ENCODE results near the gene PCDHGA4. TPM values are rescaled to one million over a fixed set of nuclear protein-coding genes. Genes with fewer than 3 reads are reported as not detected.

Gene PCDHGA4
- total RNA-seq, 1 experiment from 2014 or later: 0.69 TPM

DNA sequence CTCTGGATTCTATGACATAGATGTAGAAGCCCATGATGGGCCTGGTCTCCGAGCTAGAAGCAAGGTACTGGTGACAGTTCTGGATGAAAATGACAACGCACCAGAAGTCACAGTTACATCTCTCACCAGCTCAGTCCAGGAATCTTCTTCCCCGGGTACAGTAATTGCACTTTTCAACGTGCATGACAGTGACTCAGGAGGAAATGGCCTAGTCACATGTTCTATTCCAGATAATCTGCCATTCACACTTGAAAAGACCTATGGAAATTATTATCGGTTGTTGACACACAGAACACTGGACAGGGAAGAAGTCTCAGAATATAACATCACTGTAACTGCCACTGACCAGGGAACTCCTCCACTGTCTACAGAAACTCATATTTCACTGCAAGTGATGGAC, 1.3 kb downstream of the PCDHGA4 start:
- POLR2A ChIA-PET: no interaction called here
- H3K27ac ChIP-seq (ENCODE audit: low read length): no peak overlapping the region
- DNase-seq (ENCODE audit: low read depth, low spot score) (no peak), ATAC-seq (no peak)
- H3K9me3 ChIP-seq (ENCODE audit: control insufficient read depth, insufficient read depth, low read depth, low read length): no peaks in the 10 kb centered on the region
- CTCF ChIA-PET: interaction anchor here (0.8 kb wide), 1 partner anchor 202 kb away, joined by 3 read pairs; no protein-coding TSS in a partner anchor
- H3K27me3 ChIP-seq (ENCODE audit: control insufficient read depth, insufficient read depth, low read length): no peaks in the 10 kb centered on the region
- in situ Hi-C loops (cut with HindIII; ENCODE audit: low pct_unique_long_range_greater_than_20kb, low sequenced_read_pairs) (no loop called here), intact Hi-C loops (cut with micrococcal nuclease; ENCODE audit: unreplicated experiment) (loop anchor here (10.0 kb wide), 1 partner anchor 169 kb away; no protein-coding TSS in a partner anchor)
- H3K4me3 ChIP-seq (ENCODE audit: low read depth in 2 of 2, low read length in 2 of 2): no peak overlapping the region
- H3K36me3 ChIP-seq (ENCODE audit: control insufficient read depth, insufficient read depth, low read length): no peaks in the 10 kb centered on the region
- no peaks in the 10 kb centered on the region for H3K4me1 ChIP-seq (ENCODE audit: control insufficient read depth, insufficient read depth, low read length)
- TF ChIP-seq TCF7L2 (IDR thresholded peaks at IDR 0.05; ENCODE audit: low read depth, low read length): no peak
- TF ChIP-seq, protein P1, sequence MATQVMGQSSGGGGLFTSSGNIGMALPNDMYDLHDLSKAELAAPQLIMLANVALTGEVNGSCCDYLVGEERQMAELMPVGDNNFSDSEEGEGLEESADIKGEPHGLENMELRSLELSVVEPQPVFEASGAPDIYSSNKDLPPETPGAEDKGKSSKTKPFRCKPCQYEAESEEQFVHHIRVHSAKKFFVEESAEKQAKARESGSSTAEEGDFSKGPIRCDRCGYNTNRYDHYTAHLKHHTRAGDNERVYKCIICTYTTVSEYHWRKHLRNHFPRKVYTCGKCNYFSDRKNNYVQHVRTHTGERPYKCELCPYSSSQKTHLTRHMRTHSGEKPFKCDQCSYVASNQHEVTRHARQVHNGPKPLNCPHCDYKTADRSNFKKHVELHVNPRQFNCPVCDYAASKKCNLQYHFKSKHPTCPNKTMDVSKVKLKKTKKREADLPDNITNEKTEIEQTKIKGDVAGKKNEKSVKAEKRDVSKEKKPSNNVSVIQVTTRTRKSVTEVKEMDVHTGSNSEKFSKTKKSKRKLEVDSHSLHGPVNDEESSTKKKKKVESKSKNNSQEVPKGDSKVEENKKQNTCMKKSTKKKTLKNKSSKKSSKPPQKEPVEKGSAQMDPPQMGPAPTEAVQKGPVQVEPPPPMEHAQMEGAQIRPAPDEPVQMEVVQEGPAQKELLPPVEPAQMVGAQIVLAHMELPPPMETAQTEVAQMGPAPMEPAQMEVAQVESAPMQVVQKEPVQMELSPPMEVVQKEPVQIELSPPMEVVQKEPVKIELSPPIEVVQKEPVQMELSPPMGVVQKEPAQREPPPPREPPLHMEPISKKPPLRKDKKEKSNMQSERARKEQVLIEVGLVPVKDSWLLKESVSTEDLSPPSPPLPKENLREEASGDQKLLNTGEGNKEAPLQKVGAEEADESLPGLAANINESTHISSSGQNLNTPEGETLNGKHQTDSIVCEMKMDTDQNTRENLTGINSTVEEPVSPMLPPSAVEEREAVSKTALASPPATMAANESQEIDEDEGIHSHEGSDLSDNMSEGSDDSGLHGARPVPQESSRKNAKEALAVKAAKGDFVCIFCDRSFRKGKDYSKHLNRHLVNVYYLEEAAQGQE (IDR thresholded peaks at IDR 0.05; ENCODE audit: insufficient read depth in 1 of 2, low read depth in 2 of 2, low read length in 1 of 2): no peak
- TF ChIP-seq POLR2AphosphoS5 (IDR thresholded peaks at IDR 0.05; ENCODE audit: low read depth, low read length): no peak
- TF ChIP-seq SIN3A (IDR thresholded peaks at IDR 0.05; ENCODE audit: borderline replicate concordance, insufficient read depth, low read depth, low read length): no peak
- TF ChIP-seq, protein P2, sequence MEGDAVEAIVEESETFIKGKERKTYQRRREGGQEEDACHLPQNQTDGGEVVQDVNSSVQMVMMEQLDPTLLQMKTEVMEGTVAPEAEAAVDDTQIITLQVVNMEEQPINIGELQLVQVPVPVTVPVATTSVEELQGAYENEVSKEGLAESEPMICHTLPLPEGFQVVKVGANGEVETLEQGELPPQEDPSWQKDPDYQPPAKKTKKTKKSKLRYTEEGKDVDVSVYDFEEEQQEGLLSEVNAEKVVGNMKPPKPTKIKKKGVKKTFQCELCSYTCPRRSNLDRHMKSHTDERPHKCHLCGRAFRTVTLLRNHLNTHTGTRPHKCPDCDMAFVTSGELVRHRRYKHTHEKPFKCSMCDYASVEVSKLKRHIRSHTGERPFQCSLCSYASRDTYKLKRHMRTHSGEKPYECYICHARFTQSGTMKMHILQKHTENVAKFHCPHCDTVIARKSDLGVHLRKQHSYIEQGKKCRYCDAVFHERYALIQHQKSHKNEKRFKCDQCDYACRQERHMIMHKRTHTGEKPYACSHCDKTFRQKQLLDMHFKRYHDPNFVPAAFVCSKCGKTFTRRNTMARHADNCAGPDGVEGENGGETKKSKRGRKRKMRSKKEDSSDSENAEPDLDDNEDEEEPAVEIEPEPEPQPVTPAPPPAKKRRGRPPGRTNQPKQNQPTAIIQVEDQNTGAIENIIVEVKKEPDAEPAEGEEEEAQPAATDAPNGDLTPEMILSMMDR (IDR thresholded peaks at IDR 0.05): no peak
- BruUV-seq (replicated peaks): no TSS peak

DNA sequence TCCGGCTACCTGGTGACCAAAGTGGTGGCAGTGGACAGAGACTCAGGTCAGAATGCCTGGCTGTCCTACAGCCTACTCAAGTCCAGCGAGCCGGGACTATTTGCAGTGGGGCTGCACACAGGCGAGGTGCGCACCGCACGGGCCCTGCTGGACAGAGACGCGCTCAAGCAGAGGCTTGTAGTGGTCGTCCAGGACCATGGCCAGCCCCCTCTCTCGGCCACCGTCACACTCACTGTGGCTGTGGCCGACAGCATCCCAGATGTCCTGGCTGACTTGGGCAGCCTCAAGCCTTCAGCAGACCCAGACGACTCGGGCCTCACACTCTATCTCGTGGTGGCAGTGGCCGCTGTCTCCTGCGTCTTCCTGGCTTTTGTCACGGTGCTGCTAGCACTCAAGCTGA, 2.1 kb downstream of the PCDHGA4 start:
- BruUV-seq (replicated peaks): no TSS peak
- CTCF ChIA-PET: no interaction called here

More for the DNA sequence above, 2.1 kb downstream of the PCDHGA4 start:
- ATAC-seq (no peak), DNase-seq (ENCODE audit: low read depth, low spot score) (no peak)
- TF ChIP-seq, protein P2 (IDR thresholded peaks at IDR 0.05): no peak
- TF ChIP-seq, protein P1 (IDR thresholded peaks at IDR 0.05; ENCODE audit: insufficient read depth in 1 of 2, low read depth in 2 of 2, low read length in 1 of 2): peak; percentile 39 to 66; a peak in 2 of 4 replicates
- Histone ChIP-seq H3K27ac (ENCODE audit: low read length) (no peak overlapping the region), H3K4me3 (ENCODE audit: low read depth in 2 of 2, low read length in 2 of 2) (no peak overlapping the region), H3K36me3 (ENCODE audit: control insufficient read depth, insufficient read depth, low read length) (no peaks in the 10 kb centered on the region), H3K9me3 (ENCODE audit: control insufficient read depth, insufficient read depth, low read depth, low read length) (no peaks in the 10 kb centered on the region), H3K4me1 (ENCODE audit: control insufficient read depth, insufficient read depth, low read length) (no peaks in the 10 kb centered on the region), H3K27me3 (ENCODE audit: control insufficient read depth, insufficient read depth, low read length) (no peaks in the 10 kb centered on the region)
- intact Hi-C loops (cut with micrococcal nuclease; ENCODE audit: unreplicated experiment) (loop anchor here (10.0 kb wide), 1 partner anchor 168 kb away; no protein-coding TSS in a partner anchor), in situ Hi-C loops (cut with HindIII; ENCODE audit: low pct_unique_long_range_greater_than_20kb, low sequenced_read_pairs) (no loop called here)
- POLR2A ChIA-PET: no interaction called here

Measured in Panc1 (cell line).